Measurements from ENCODE around the gene RNF225.
"Not testable (repeated sequence)": the region's sequence is repeated elsewhere in the genome, so short reads cannot be mapped to it uniquely, and the experiment has no call there.

Gene RNF225

GRCh38 chr19:58395220-58395978 lies at the start of gene RNF225:
TSS of gene RNF225 (plus strand) at chr19:58395656. CDS start at chr19:58396090, 434 bp downstream.
- no peak for DNase-seq (ENCODE audit: low spot score)

GRCh38 chr19:58346961-58347929 lies 48.2 kb upstream of the RNF225 start:
- DNase-seq (ENCODE audit: low spot score) = peak; percentile 75

- DNase-seq (ENCODE audit: low spot score) = not testable (repeated sequence)
These were observed 47.4 kb upstream of the RNF225 start for GRCh38 chr19:58348080-58348479.

- no peak for DNase-seq (ENCODE audit: low spot score)
These were observed 45.9 kb upstream of the RNF225 start for GRCh38 chr19:58349590-58349989.

- no peak for DNase-seq (ENCODE audit: low spot score)
These were observed 45.2 kb upstream of the RNF225 start for GRCh38 chr19:58350001-58350861.

GRCh38 chr19:58350871-58351557 lies 44.4 kb upstream of the RNF225 start:
- DNase-seq (ENCODE audit: low spot score) = no peak

- no peak for DNase-seq (ENCODE audit: low spot score)
These were observed 43.9 kb upstream of the RNF225 start for GRCh38 chr19:58351558-58351878.

GRCh38 chr19:58351990-58352755 lies 43.3 kb upstream of the RNF225 start:
- DNase-seq (ENCODE audit: low spot score) = no peak

- no peak for DNase-seq (ENCODE audit: low spot score)
These were observed 42.4 kb upstream of the RNF225 start, which contains the start of gene A1BG for GRCh38 chr19:58352760-58353671. TSS of gene A1BG (minus strand) at chr19:58353492. CDS start at chr19:58353437, 55 bp downstream.

GRCh38 chr19:58353717-58354477 lies 41.6 kb upstream of the RNF225 start:
- DNase-seq (ENCODE audit: low spot score) = no peak

- DNase-seq (ENCODE audit: low spot score) = no peak
These were observed 40.9 kb upstream of the RNF225 start for GRCh38 chr19:58354478-58355030.

- no peak for DNase-seq (ENCODE audit: low spot score)
These were observed 40.1 kb upstream of the RNF225 start for GRCh38 chr19:58355215-58355796.

- DNase-seq (ENCODE audit: low spot score) = peak; percentile 26
These were observed 39.3 kb upstream of the RNF225 start for GRCh38 chr19:58355908-58356765.

- DNase-seq (ENCODE audit: low spot score) = no peak
These were observed 38.5 kb upstream of the RNF225 start for GRCh38 chr19:58356766-58357480.

- DNase-seq (ENCODE audit: low spot score) = no peak
These were observed 37.8 kb upstream of the RNF225 start for GRCh38 chr19:58357481-58358145.

- DNase-seq (ENCODE audit: low spot score) = no peak
These were observed 33.6 kb upstream of the RNF225 start for GRCh38 chr19:58361900-58362271.
